IPS DF 6.9 (cell line): Measurements from ENCODE around the gene IQGAP2.

Source experiments
- DNase-seq: peaks from one replicate; pipeline ENCODE4 v3.0.0-alpha.2; 2013; ENCODE audit warnings: low read depth, low spot score
- H3K27ac ChIP-seq: one replicate; pipeline ENCODE4 v1.5.1; 2013; ENCODE audit warnings: low read length, control low read depth
- H3K27me3 ChIP-seq: 2 replicates; pipeline ENCODE4 v1.6.1; 2013; ENCODE audit warnings: mild to moderate bottlenecking, low read length; ENCODE audit not compliant: control insufficient read depth, insufficient read depth
- H3K36me3 ChIP-seq: 2 replicates; pipeline ENCODE4 v1.6.1; 2013; ENCODE audit warnings: low read length; ENCODE audit not compliant: control insufficient read depth, insufficient read depth
- H3K4me1 ChIP-seq: 2 replicates; pipeline ENCODE4 v1.6.1; 2013; ENCODE audit warnings: low read length; ENCODE audit not compliant: control insufficient read depth, insufficient read depth
- H3K4me3 ChIP-seq: 2 replicates; pipeline ENCODE4 v1.5.1; 2013; ENCODE audit warnings: mild to moderate bottlenecking, low read length
- H3K9me3 ChIP-seq: 2 replicates; pipeline ENCODE4 v1.6.1; 2013; ENCODE audit warnings: low read length, inconsistent platforms; ENCODE audit not compliant: control insufficient read depth, insufficient read depth
- WGBS: extraction: QIAGEN DNeasy Blood & Tissue Kit; methylation state at CpG from one replicate; pipeline ENCODE4 v1.1.7; 2013; ENCODE audit warnings: mixed read lengths, missing lambda C conversion rate; ENCODE audit not compliant: insufficient read length, insufficient coverage; 5-methylcytosine and 5-hydroxymethylcytosine counted together

The IQGAP2 gene

DNA sequence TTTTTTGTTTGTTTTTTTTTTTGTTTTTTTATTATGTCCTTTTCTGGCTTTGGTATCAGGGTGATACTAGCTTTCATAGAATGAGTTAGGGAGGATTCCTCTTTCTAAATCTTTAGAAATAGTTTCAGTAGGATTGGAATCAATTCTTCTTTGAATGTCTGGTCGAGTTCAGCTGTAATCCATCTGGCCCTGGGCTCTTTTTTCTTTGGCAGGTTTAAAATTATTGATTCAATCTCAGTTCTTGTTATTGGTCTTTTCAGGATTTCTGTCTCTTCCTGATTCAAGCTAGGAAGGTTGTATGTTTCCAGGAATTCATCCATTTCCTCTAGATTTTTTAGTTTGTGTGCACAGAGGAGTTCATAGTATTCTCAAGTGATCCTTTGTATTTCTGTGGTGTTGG is 34.9 kb downstream of the IQGAP2 start:
- H3K36me3 ChIP-seq: no peaks in the 10 kb centered on the region
- no peak overlapping the region for H3K27ac ChIP-seq
- H3K4me3 ChIP-seq: no peak overlapping the region
- no CpG with 5 or more reads among the region's 1 CpG for WGBS
- H3K9me3 ChIP-seq: no peaks in the 10 kb centered on the region
- DNase-seq: no peak
- H3K27me3 ChIP-seq: no peaks in the 10 kb centered on the region
- H3K4me1 ChIP-seq: no peaks in the 10 kb centered on the region

DNA sequence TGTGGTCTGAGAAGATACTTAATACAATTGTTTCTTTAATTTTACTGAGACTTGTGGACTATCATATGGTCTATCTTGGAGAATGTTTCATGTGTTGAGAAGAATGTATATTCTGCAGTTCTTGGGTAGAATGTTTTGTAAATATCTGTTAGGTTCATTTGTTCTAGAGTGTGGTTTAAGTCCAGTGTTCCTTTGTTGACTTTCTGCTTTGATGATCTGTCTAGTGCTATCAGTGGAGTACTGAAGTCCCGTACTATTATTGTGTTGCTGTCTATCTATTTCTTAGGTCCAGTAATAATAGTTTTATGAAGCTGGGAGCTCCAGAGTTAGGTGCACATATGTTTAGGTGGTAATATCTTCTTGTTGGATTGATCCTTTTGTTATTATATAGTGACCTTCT is 36.1 kb downstream of the IQGAP2 start:
- Histone ChIP-seq H3K4me1 (no peaks in the 10 kb centered on the region), H3K27me3 (no peaks in the 10 kb centered on the region), H3K9me3 (no peaks in the 10 kb centered on the region), H3K36me3 (no peaks in the 10 kb centered on the region), H3K27ac (no peak overlapping the region), H3K4me3 (no peak overlapping the region)
- no CpG with 5 or more reads among the region's 1 CpG for WGBS
- no peak for DNase-seq

DNA sequence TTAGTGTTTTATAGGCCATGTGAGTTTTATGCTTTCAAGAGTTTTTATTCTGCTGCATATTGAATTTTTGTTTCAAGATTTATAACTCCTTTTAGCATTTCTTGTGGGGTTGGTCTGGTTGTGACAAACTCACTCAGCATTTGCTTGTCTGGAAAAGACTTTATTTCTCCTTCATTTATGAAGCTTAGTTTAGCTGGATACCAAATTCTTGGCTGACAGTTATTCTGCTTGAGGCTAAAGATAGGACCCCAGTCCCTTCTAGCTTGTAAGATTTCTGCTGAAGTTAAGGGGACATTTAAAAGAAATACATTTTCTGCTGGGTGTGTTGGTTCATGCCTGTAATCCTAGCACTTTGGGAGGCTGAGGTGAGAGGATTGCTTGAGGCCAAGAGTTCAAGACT is 36.8 kb downstream of the IQGAP2 start:
- H3K27ac ChIP-seq: no peak overlapping the region
- H3K36me3 ChIP-seq: no peaks in the 10 kb centered on the region

GRCh38 chr5:76441101-76441500 is 38.0 kb downstream of the IQGAP2 start:
- H3K9me3 ChIP-seq: no peaks in the 10 kb centered on the region
- no peaks in the 10 kb centered on the region for H3K27me3 ChIP-seq
- no peak overlapping the region for H3K4me3 ChIP-seq
- no peaks in the 10 kb centered on the region for H3K4me1 ChIP-seq
- WGBS: 100% methylated on average over 1 of the region's 6 CpGs
- H3K27ac ChIP-seq: no peak overlapping the region
- no peak for DNase-seq
- no peaks in the 10 kb centered on the region for H3K36me3 ChIP-seq

More for the DNA sequence above, 36.8 kb downstream of the IQGAP2 start:
- no peak overlapping the region for H3K4me3 ChIP-seq
- no peaks in the 10 kb centered on the region for H3K9me3 ChIP-seq
- H3K4me1 ChIP-seq: no peaks in the 10 kb centered on the region
- no peak for DNase-seq
- H3K27me3 ChIP-seq: no peaks in the 10 kb centered on the region

- H3K9me3 ChIP-seq: no peaks in the 10 kb centered on the region
- no peaks in the 10 kb centered on the region for H3K27me3 ChIP-seq
- no peaks in the 10 kb centered on the region for H3K4me1 ChIP-seq
- H3K27ac ChIP-seq: no peak overlapping the region
- no peak for DNase-seq
- no peak overlapping the region for H3K4me3 ChIP-seq
- no CpG with 5 or more reads among the region's 6 CpGs for WGBS
- H3K36me3 ChIP-seq: no peaks in the 10 kb centered on the region
These were observed 39.0 kb downstream of the IQGAP2 start for GRCh38 chr5:76441890-76442673.

DNA sequence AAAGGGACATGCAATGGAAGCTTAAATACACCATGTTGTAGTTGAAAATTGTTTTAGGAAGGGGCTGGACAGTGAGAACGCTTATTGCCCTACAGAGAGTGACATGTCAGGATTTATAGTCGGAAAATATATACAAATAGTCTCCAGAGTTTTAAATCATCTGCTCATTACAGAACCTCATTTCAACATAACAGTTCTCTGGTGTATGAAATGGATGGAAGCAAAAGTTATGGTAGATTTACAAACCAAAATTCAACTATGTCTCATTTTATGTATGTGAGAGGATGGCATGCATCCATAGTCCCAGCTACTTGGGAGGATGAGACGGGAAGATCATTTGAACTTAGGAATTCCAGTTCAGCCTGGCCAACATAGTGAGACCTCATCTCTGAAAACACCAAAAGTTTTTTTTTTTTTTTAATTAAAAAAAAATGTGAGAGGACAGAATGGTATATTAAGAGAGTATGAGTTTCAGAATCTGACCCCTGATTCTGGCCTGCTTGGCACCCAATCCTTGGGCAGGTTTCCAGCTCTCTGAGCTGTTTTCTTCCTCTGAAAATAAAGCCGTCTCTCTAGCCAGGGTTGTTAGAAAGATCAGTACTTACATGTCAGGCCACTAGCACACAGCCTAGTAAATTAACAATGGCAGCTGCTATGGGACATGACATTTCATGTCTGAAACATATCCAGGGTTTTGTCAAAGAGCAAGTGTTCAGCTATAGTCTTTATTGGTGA is 40.1 kb downstream of the IQGAP2 start:
- H3K27ac ChIP-seq: no peak overlapping the region
- H3K9me3 ChIP-seq: no peaks in the 10 kb centered on the region
- no peaks in the 10 kb centered on the region for H3K36me3 ChIP-seq
- no peaks in the 10 kb centered on the region for H3K4me1 ChIP-seq
- WGBS: no CpG with 5 or more reads among the region's 4 CpGs
- no peak overlapping the region for H3K4me3 ChIP-seq
- no peak for DNase-seq
- no peaks in the 10 kb centered on the region for H3K27me3 ChIP-seq

GRCh38 chr5:76445063-76445462 is 42.0 kb downstream of the IQGAP2 start:
- no peak overlapping the region for H3K4me3 ChIP-seq
- no peak overlapping the region for H3K27ac ChIP-seq
- no peak for DNase-seq
- no peaks in the 10 kb centered on the region for H3K4me1 ChIP-seq
- no peaks in the 10 kb centered on the region for H3K27me3 ChIP-seq
- H3K36me3 ChIP-seq: no peaks in the 10 kb centered on the region
- WGBS: no CpG with 5 or more reads among the region's 4 CpGs
- no peaks in the 10 kb centered on the region for H3K9me3 ChIP-seq

GRCh38 chr5:76445830-76446229 is 42.7 kb downstream of the IQGAP2 start:
- no CpG with 5 or more reads among the region's 5 CpGs for WGBS
- H3K9me3 ChIP-seq: no peaks in the 10 kb centered on the region
- no peak overlapping the region for H3K4me3 ChIP-seq
- H3K4me1 ChIP-seq: no peaks in the 10 kb centered on the region
- no peaks in the 10 kb centered on the region for H3K27me3 ChIP-seq
- DNase-seq: no peak
- no peaks in the 10 kb centered on the region for H3K36me3 ChIP-seq
- no peak overlapping the region for H3K27ac ChIP-seq

GRCh38 chr5:76446776-76447175 is 43.7 kb downstream of the IQGAP2 start:
- H3K4me1 ChIP-seq: peaks cover 2% of the 10 kb centered on the region; the same call in 1 of the 2 replicates
- H3K4me3 ChIP-seq: no peak overlapping the region
- DNase-seq: no peak
- no peaks in the 10 kb centered on the region for H3K36me3 ChIP-seq
- no CpG with 5 or more reads among the region's 6 CpGs for WGBS
- H3K9me3 ChIP-seq: no peaks in the 10 kb centered on the region
- no peaks in the 10 kb centered on the region for H3K27me3 ChIP-seq
- no peak overlapping the region for H3K27ac ChIP-seq

- no peak for DNase-seq
- Histone ChIP-seq H3K4me1 (peaks cover 2% of the 10 kb centered on the region; the same call in 1 of the 2 replicates), H3K4me3 (no peak overlapping the region), H3K27ac (no peak overlapping the region), H3K36me3 (no peaks in the 10 kb centered on the region), H3K27me3 (no peaks in the 10 kb centered on the region), H3K9me3 (no peaks in the 10 kb centered on the region)
- WGBS: no CpG with 5 or more reads among the region's 2 CpGs
These were observed 46.5 kb downstream of the IQGAP2 start for GRCh38 chr5:76449606-76450005.
